ENCODE data around the gene EIF2D.

- TF ChIP-seq EZH2 (IDR thresholded peaks at IDR 0.05; ENCODE audit: insufficient read depth, poor library complexity, severe bottlenecking) (no peak), EZH2phosphoT487 (IDR thresholded peaks at IDR 0.05; ENCODE audit: insufficient read depth, low read depth) (no peak)
Observed at GRCh38 chr1:206658981-206659273, 46.7 kb upstream of the EIF2D start.

All from GM23248 (cell line).